ENCODE results near the gene CALML4.
"Not testable (repeated sequence)": the region's sequence is repeated elsewhere in the genome, so short reads cannot be mapped to it uniquely, and the experiment has no call there.

The CALML4 gene

GRCh38 chr15:68239025-68239424, 33.9 kb upstream of the CALML4 start:
- Histone ChIP-seq H3K4me2 (ENCODE audit: low read length) (no peak overlapping the region), H3K18ac (ENCODE audit: low read length) (no peak overlapping the region), H3K23ac (ENCODE audit: low read length) (no peak overlapping the region), H2BK15ac (replicated peaks; ENCODE audit: low read depth) (no peak overlapping the region), H3K9ac (ENCODE audit: low read length) (no peak overlapping the region), H4K5ac (ENCODE audit: low read length) (no peak overlapping the region), H3K36me3 (ENCODE audit: control insufficient read depth, insufficient read depth, low read length) (no peaks in the 10 kb centered on the region), H3K27ac (ENCODE audit: low read depth, low read length) (no peak overlapping the region), H3K4me1 (ENCODE audit: control insufficient read depth, low read depth, low read length) (no peaks in the 10 kb centered on the region), H3K56ac (ENCODE audit: low read length) (no peak overlapping the region), H3K27me3 (ENCODE audit: insufficient read depth, low read length, poor library complexity) (no peaks in the 10 kb centered on the region), H3K4ac (ENCODE audit: low read depth, low read length) (no peak overlapping the region), H2AK5ac (ENCODE audit: low read length) (no peak overlapping the region), H4K8ac (ENCODE audit: low read depth, low read length) (no peak overlapping the region), H2BK5ac (ENCODE audit: low read length) (no peak overlapping the region), H3K4me3 (ENCODE audit: low read length) (no peak overlapping the region), H3K79me1 (ENCODE audit: low read length) (no peaks in the 10 kb centered on the region), H3K79me2 (ENCODE audit: control insufficient read depth, insufficient read depth, low read length) (no peaks in the 10 kb centered on the region), H2BK120ac (ENCODE audit: low read depth, low read length) (no peak overlapping the region)
- no peak for DNase-seq

GRCh38 chr15:68235022-68235421, 29.9 kb upstream of the CALML4 start:
- no CpG with 5 or more reads among the region's 4 CpGs for WGBS (ENCODE audit: extremely low coverage, insufficient coverage, low lambda C conversion rate)
- no peak overlapping the region for H3K56ac ChIP-seq (ENCODE audit: low read length)
- H3K23ac ChIP-seq (ENCODE audit: low read length), result no peak overlapping the region
- H4K5ac ChIP-seq (ENCODE audit: low read length), result no peak overlapping the region
- H3K4me2 ChIP-seq (ENCODE audit: low read length), result no peak overlapping the region
- H3K27me3 ChIP-seq (ENCODE audit: insufficient read depth, low read length, poor library complexity), result no peaks in the 10 kb centered on the region
- no peak for DNase-seq
- no peak overlapping the region for H3K27ac ChIP-seq (ENCODE audit: low read depth, low read length)
- H3K4ac ChIP-seq (ENCODE audit: low read depth, low read length), result no peak overlapping the region
- no peaks in the 10 kb centered on the region for H3K79me2 ChIP-seq (ENCODE audit: control insufficient read depth, insufficient read depth, low read length)
- H3K18ac ChIP-seq (ENCODE audit: low read length), result no peak overlapping the region
- H3K4me3 ChIP-seq (ENCODE audit: low read length), result no peak overlapping the region
- H2BK5ac ChIP-seq (ENCODE audit: low read length), result no peak overlapping the region
- H2BK120ac ChIP-seq (ENCODE audit: low read depth, low read length), result no peak overlapping the region
- no peaks in the 10 kb centered on the region for H3K79me1 ChIP-seq (ENCODE audit: low read length)
- no peak overlapping the region for H4K8ac ChIP-seq (ENCODE audit: low read depth, low read length)
- peaks cover 2% of the 10 kb centered on the region for H3K4me1 ChIP-seq (ENCODE audit: control insufficient read depth, low read depth, low read length)
- no peak overlapping the region for H2BK15ac ChIP-seq (replicated peaks; ENCODE audit: low read depth)
- H3K9ac ChIP-seq (ENCODE audit: low read length), result no peak overlapping the region
- no peak overlapping the region for H2AK5ac ChIP-seq (ENCODE audit: low read length)
- H3K36me3 ChIP-seq (ENCODE audit: control insufficient read depth, insufficient read depth, low read length), result no peaks in the 10 kb centered on the region

GRCh38 chr15:68234520-68234919, 29.4 kb upstream of the CALML4 start:
- H3K9ac ChIP-seq (ENCODE audit: low read length); H3K23ac ChIP-seq (ENCODE audit: low read length); H3K36me3 ChIP-seq (ENCODE audit: control insufficient read depth, insufficient read depth, low read length); H4K5ac ChIP-seq (ENCODE audit: low read length); H3K4me1 ChIP-seq (ENCODE audit: control insufficient read depth, low read depth, low read length); H2BK5ac ChIP-seq (ENCODE audit: low read length); H3K56ac ChIP-seq (ENCODE audit: low read length); H4K8ac ChIP-seq (ENCODE audit: low read depth, low read length); H3K79me2 ChIP-seq (ENCODE audit: control insufficient read depth, insufficient read depth, low read length); H3K27ac ChIP-seq (ENCODE audit: low read depth, low read length); DNase-seq; H3K18ac ChIP-seq (ENCODE audit: low read length); H3K79me1 ChIP-seq (ENCODE audit: low read length); H2BK120ac ChIP-seq (ENCODE audit: low read depth, low read length); H2BK15ac ChIP-seq (replicated peaks; ENCODE audit: low read depth); H3K27me3 ChIP-seq (ENCODE audit: insufficient read depth, low read length, poor library complexity); H3K4me2 ChIP-seq (ENCODE audit: low read length); H3K4ac ChIP-seq (ENCODE audit: low read depth, low read length); H2AK5ac ChIP-seq (ENCODE audit: low read length); H3K4me3 ChIP-seq (ENCODE audit: low read length): not testable (repeated sequence)
- no CpG with 5 or more reads among the region's 9 CpGs for WGBS (ENCODE audit: extremely low coverage, insufficient coverage, low lambda C conversion rate)

GRCh38 chr15:68234060-68234459, 28.9 kb upstream of the CALML4 start:
- no peak overlapping the region for H2BK5ac ChIP-seq (ENCODE audit: low read length)
- peak; percentile 62 for DNase-seq

GRCh38 chr15:68232937-68233336, 27.8 kb upstream of the CALML4 start:
- Histone ChIP-seq H2BK120ac (ENCODE audit: low read depth, low read length) (no peak overlapping the region), H3K4me2 (ENCODE audit: low read length) (no peak overlapping the region), H4K5ac (ENCODE audit: low read length) (no peak overlapping the region), H3K23ac (ENCODE audit: low read length) (no peak overlapping the region), H2AK5ac (ENCODE audit: low read length) (no peak overlapping the region), H3K56ac (ENCODE audit: low read length) (no peak overlapping the region), H4K8ac (ENCODE audit: low read depth, low read length) (no peak overlapping the region), H3K36me3 (ENCODE audit: control insufficient read depth, insufficient read depth, low read length) (no peaks in the 10 kb centered on the region), H3K9ac (ENCODE audit: low read length) (no peak overlapping the region), H3K79me2 (ENCODE audit: control insufficient read depth, insufficient read depth, low read length) (peaks cover 12% of the 10 kb centered on the region), H3K79me1 (ENCODE audit: low read length) (peaks cover 8% of the 10 kb centered on the region), H2BK15ac (replicated peaks; ENCODE audit: low read depth) (no peak overlapping the region), H3K27ac (ENCODE audit: low read depth, low read length) (no peak overlapping the region), H3K4me1 (ENCODE audit: control insufficient read depth, low read depth, low read length) (peaks cover 5% of the 10 kb centered on the region), H2BK5ac (ENCODE audit: low read length) (no peak overlapping the region), H3K18ac (ENCODE audit: low read length) (no peak overlapping the region), H3K4me3 (ENCODE audit: low read length) (no peak overlapping the region), H3K4ac (ENCODE audit: low read depth, low read length) (no peak overlapping the region), H3K27me3 (ENCODE audit: insufficient read depth, low read length, poor library complexity) (no peaks in the 10 kb centered on the region)
- DNase-seq, result no peak
- WGBS (ENCODE audit: extremely low coverage, insufficient coverage, low lambda C conversion rate), result no CpG with 5 or more reads among the region's 6 CpGs

More at GRCh38 chr15:68234060-68234459, 28.9 kb upstream of the CALML4 start:
- H2BK15ac ChIP-seq (replicated peaks; ENCODE audit: low read depth), result no peak overlapping the region
- no peak overlapping the region for H3K9ac ChIP-seq (ENCODE audit: low read length)
- no peaks in the 10 kb centered on the region for H3K36me3 ChIP-seq (ENCODE audit: control insufficient read depth, insufficient read depth, low read length)
- no peak overlapping the region for H2AK5ac ChIP-seq (ENCODE audit: low read length)
- peak overlapping the region; percentile 18 for H3K56ac ChIP-seq (ENCODE audit: low read length)
- no peak overlapping the region for H3K4me2 ChIP-seq (ENCODE audit: low read length)
- no peaks in the 10 kb centered on the region for H3K79me1 ChIP-seq (ENCODE audit: low read length)
- H4K8ac ChIP-seq (ENCODE audit: low read depth, low read length), result no peak overlapping the region
- no CpG with 5 or more reads among the region's 6 CpGs for WGBS (ENCODE audit: extremely low coverage, insufficient coverage, low lambda C conversion rate)
- H4K5ac ChIP-seq (ENCODE audit: low read length), result no peak overlapping the region
- no peak overlapping the region for H2BK120ac ChIP-seq (ENCODE audit: low read depth, low read length)
- peaks cover under 1% of the 10 kb centered on the region for H3K79me2 ChIP-seq (ENCODE audit: control insufficient read depth, insufficient read depth, low read length)
- peaks cover 2% of the 10 kb centered on the region for H3K4me1 ChIP-seq (ENCODE audit: control insufficient read depth, low read depth, low read length)
- H3K4ac ChIP-seq (ENCODE audit: low read depth, low read length), result no peak overlapping the region
- no peak overlapping the region for H3K4me3 ChIP-seq (ENCODE audit: low read length)
- no peak overlapping the region for H3K23ac ChIP-seq (ENCODE audit: low read length)
- H3K27ac ChIP-seq (ENCODE audit: low read depth, low read length), result no peak overlapping the region
- H3K18ac ChIP-seq (ENCODE audit: low read length), result no peak overlapping the region
- H3K27me3 ChIP-seq (ENCODE audit: insufficient read depth, low read length, poor library complexity), result no peaks in the 10 kb centered on the region

GRCh38 chr15:68232449-68232848, 27.3 kb upstream of the CALML4 start:
- Histone ChIP-seq H2BK120ac (ENCODE audit: low read depth, low read length) (no peak overlapping the region), H3K18ac (ENCODE audit: low read length) (no peak overlapping the region), H3K4me1 (ENCODE audit: control insufficient read depth, low read depth, low read length) (peaks cover 8% of the 10 kb centered on the region), H4K5ac (ENCODE audit: low read length) (no peak overlapping the region), H3K9ac (ENCODE audit: low read length) (no peak overlapping the region), H2AK5ac (ENCODE audit: low read length) (no peak overlapping the region), H3K23ac (ENCODE audit: low read length) (no peak overlapping the region), H3K27me3 (ENCODE audit: insufficient read depth, low read length, poor library complexity) (no peaks in the 10 kb centered on the region), H3K79me1 (ENCODE audit: low read length) (peaks cover 12% of the 10 kb centered on the region), H3K4me3 (ENCODE audit: low read length) (no peak overlapping the region), H3K79me2 (ENCODE audit: control insufficient read depth, insufficient read depth, low read length) (peaks cover 17% of the 10 kb centered on the region), H2BK15ac (replicated peaks; ENCODE audit: low read depth) (no peak overlapping the region), H3K4ac (ENCODE audit: low read depth, low read length) (no peak overlapping the region), H3K4me2 (ENCODE audit: low read length) (no peak overlapping the region), H3K36me3 (ENCODE audit: control insufficient read depth, insufficient read depth, low read length) (no peaks in the 10 kb centered on the region), H2BK5ac (ENCODE audit: low read length) (no peak overlapping the region), H4K8ac (ENCODE audit: low read depth, low read length) (no peak overlapping the region), H3K56ac (ENCODE audit: low read length) (no peak overlapping the region), H3K27ac (ENCODE audit: low read depth, low read length) (no peak overlapping the region)
- WGBS (ENCODE audit: extremely low coverage, insufficient coverage, low lambda C conversion rate), result no CpG with 5 or more reads among the region's 6 CpGs
- DNase-seq, result no peak

Data from mesendoderm (in vitro differentiated cells).